PC-3 (cell line): ENCODE measurements around the gene TSPO. TPM values are rescaled to one million over a fixed set of nuclear protein-coding genes. Genes with fewer than 3 reads are reported as not detected.

ENCODE experiments used
- ATAC-seq: fragments of 200-7000 bp; cut with Tn5 transposase; 2 replicates; pipeline ENCODE4 v1.9.1; 2020; ENCODE audit warnings: mild to moderate bottlenecking, moderate library complexity
- BruUV-seq: library from RNA; stranded (reverse); fragments of 400-500 nt; replicated peaks from 2 replicates; lab custom pipeline; 2021; lab: Mats Ljungman, UMichigan
- CTCF ChIA-PET: fragments of 300-600 bp; sonication (Branson Sonifier 250); formaldehyde crosslinking; loops from one replicate; lab custom pipeline; 2022; ENCODE audit warnings: antibody characterized with exemption; lab: Charles Lee
- POLR2A ChIA-PET: fragments of 300-600 bp; sonication (Branson Sonifier 250); formaldehyde crosslinking; loops from one replicate; lab custom pipeline; 2022; ENCODE audit warnings: antibody characterized with exemption; ENCODE audit not compliant: unreplicated experiment; lab: Charles Lee
- DNase-seq: peaks from one replicate; pipeline ENCODE4 v3.0.0-alpha.2; 2015
- H2AFZ ChIP-seq: fragments of 300-600 bp; sonication (generic); 2 replicates; pipeline ENCODE4 v1.6.0; 2016; ENCODE audit warnings: antibody characterized with exemption, low read length
- H3F3A ChIP-seq: fragments of 300-600 bp; sonication (generic); one replicate; pipeline ENCODE4 v1.6.0; 2017; ENCODE audit warnings: antibody characterized with exemption, low read length, control low read depth, mild to moderate bottlenecking; ENCODE audit not compliant: unreplicated experiment
- H3K27ac ChIP-seq: fragments of 300-600 bp; sonication (generic); 2 replicates; pipeline ENCODE4 v1.5.1; 2016; ENCODE audit warnings: mild to moderate bottlenecking, low read length
- H3K27me3 ChIP-seq: fragments of 300-600 bp; sonication (generic); 2 replicates; pipeline ENCODE4 v1.6.1; 2016; ENCODE audit warnings: low read length, mixed read lengths
- H3K36me3 ChIP-seq: fragments of 300-600 bp; sonication (generic); 2 replicates; pipeline ENCODE4 v1.6.1; 2016; ENCODE audit warnings: low read depth, mixed run types, low read length, mixed read lengths
- H3K4me1 ChIP-seq: fragments of 300-600 bp; sonication (generic); 2 replicates; pipeline ENCODE4 v1.5.1; 2016; ENCODE audit warnings: low read length; ENCODE audit not compliant: insufficient read depth
- H3K4me2 ChIP-seq: fragments of 300-600 bp; sonication (generic); 2 replicates; pipeline ENCODE4 v1.6.0; 2016; ENCODE audit warnings: low read length
- H3K4me3 ChIP-seq: fragments of 300-600 bp; sonication (generic); 2 replicates; pipeline ENCODE4 v1.5.1; 2016; ENCODE audit warnings: mild to moderate bottlenecking, low read length, mixed read lengths
- H3K79me2 ChIP-seq: fragments of 300-600 bp; sonication (generic); 2 replicates; pipeline ENCODE4 v1.6.1; 2017; ENCODE audit warnings: low read length, mixed read lengths
- H3K9ac ChIP-seq: fragments of 300-600 bp; sonication (generic); 2 replicates; pipeline ENCODE4 v1.6.0; 2016; ENCODE audit warnings: mild to moderate bottlenecking, low read length
- H3K9me2 ChIP-seq: fragments of 300-600 bp; sonication (generic); replicated peaks from 2 replicates; pipeline ENCODE4 v1.6.1; 2016; ENCODE audit warnings: mixed run types, low read length, mixed read lengths
- H3K9me3 ChIP-seq: fragments of 300-600 bp; sonication (generic); 2 replicates; pipeline ENCODE4 v1.6.1; 2016; ENCODE audit warnings: low read length, mixed read lengths
- H4K20me1 ChIP-seq: fragments of 300-600 bp; sonication (generic); 2 replicates; pipeline ENCODE4 v1.6.1; 2016; ENCODE audit warnings: low read length, mixed read lengths
- CTCF ChIP-seq: fragments of 300-600 bp; sonication (generic); conservative IDR thresholded peaks from 2 replicates; pipeline ENCODE4 v1.5.1; 2017; ENCODE audit warnings: antibody characterized with exemption, low read depth, mild to moderate bottlenecking, low read length
- EZH2 ChIP-seq: fragments of 300-600 bp; sonication (generic); IDR thresholded peaks from one replicate; pipeline ENCODE4 v1.6.1; 2017; ENCODE audit warnings: antibody characterized with exemption, mild to moderate bottlenecking, low read length; ENCODE audit not compliant: unreplicated experiment
- EZH2phosphoT487 ChIP-seq: fragments of 300-600 bp; sonication (generic); IDR thresholded peaks from 2 replicates; pipeline ENCODE4 v1.6.1; 2018; ENCODE audit warnings: mild to moderate bottlenecking, antibody characterized with exemption, low read length, borderline replicate concordance
- intact Hi-C: fragments of 100-400 bp; cut with micrococcal nuclease; formaldehyde crosslinking; loops from 2 replicates; pipeline ENCODE4 v1.9.0; 2023
- total RNA-seq: library from RNA; depleted of rRNA; stranded (reverse); fragments of >200 nt; gene quantifications from 2 replicates; pipeline ENCODE4 v1.2.3, GENCODE V29; 2014

Gene TSPO
- total RNA-seq, 1 experiment from 2014 or later = 349 TPM

GRCh38 chr22:43128116-43128515 lies 23.2 kb upstream of the TSPO start:
- H3K4me2 ChIP-seq = peak overlapping the region; percentile 84
- BruUV-seq = no TSS peak
- peaks cover 36% of the 10 kb centered on the region for H3K4me1 ChIP-seq
- TF ChIP-seq EZH2 (no peak), EZH2phosphoT487 (no peak), CTCF (no peak)
- no peaks in the 10 kb centered on the region for H3K27me3 ChIP-seq
- H3K9me2 ChIP-seq = no peaks in the 10 kb centered on the region
- H3K4me3 ChIP-seq = peak overlapping the region; percentile 44; the same call in 1 of the 2 replicates
- ChIA-PET CTCF (no interaction called here), POLR2A (interaction anchor here (0.6 kb wide), 1 partner anchor 13 kb away, joined by 7 read pairs; no protein-coding TSS in a partner anchor)
- no peak overlapping the region for H2AFZ ChIP-seq
- H3K9me3 ChIP-seq = no peaks in the 10 kb centered on the region
- peak overlapping the region; percentile 100 for H3K27ac ChIP-seq
- no peaks in the 10 kb centered on the region; the same call in 1 of the 2 replicates for H3K36me3 ChIP-seq
- peaks cover 12% of the 10 kb centered on the region for H3K79me2 ChIP-seq
- peak overlapping the region; percentile 96 for H3K9ac ChIP-seq
- H4K20me1 ChIP-seq = no peaks in the 10 kb centered on the region
- ATAC-seq (no peak), DNase-seq (no peak)
- intact Hi-C loops = no loop called here
- no peaks in the 10 kb centered on the region for H3F3A ChIP-seq

- no peaks in the 10 kb centered on the region for H3K9me2 ChIP-seq
- CTCF ChIA-PET = no interaction called here
- POLR2A ChIA-PET = no interaction called here
- H3F3A ChIP-seq = no peaks in the 10 kb centered on the region
- no peaks in the 10 kb centered on the region for H4K20me1 ChIP-seq
- H3K27ac ChIP-seq = 0 out of 2 replicates have a peak overlapping the region, but pooled peaks have one; percentile 100
- TF ChIP-seq CTCF (no peak), EZH2phosphoT487 (no peak), EZH2 (no peak)
- no peaks in the 10 kb centered on the region for H3K27me3 ChIP-seq
- peaks cover 12% of the 10 kb centered on the region for H3K79me2 ChIP-seq
- peaks cover 36% of the 10 kb centered on the region for H3K4me1 ChIP-seq
- ATAC-seq (no peak), DNase-seq (no peak)
- no peak overlapping the region for H3K4me3 ChIP-seq
- intact Hi-C loops = no loop called here
- no peak overlapping the region for H2AFZ ChIP-seq
- H3K9ac ChIP-seq = no peak overlapping the region
- H3K4me2 ChIP-seq = peak overlapping the region; percentile 84; the same call in 1 of the 2 replicates
- no peaks in the 10 kb centered on the region; the same call in 1 of the 2 replicates for H3K36me3 ChIP-seq
- no TSS peak for BruUV-seq
- no peaks in the 10 kb centered on the region for H3K9me3 ChIP-seq
Measured at GRCh38 chr22:43128928-43129424, 22.4 kb upstream of the TSPO start.
